DOHH2 (cell line): ENCODE data around the gene LPAR1.

ENCODE experiments used
- CTCF ChIP-seq: fragments of 200-600 bp; sonication (generic); IDR thresholded peaks from one replicate; pipeline ENCODE4 v1.5.1; 2014; ENCODE audit warnings: antibody characterized with exemption, mild to moderate bottlenecking, low read depth, low read length; ENCODE audit not compliant: poor library complexity, severe bottlenecking
- EZH2phosphoT487 ChIP-seq: fragments of 200-600 bp; sonication (generic); IDR thresholded peaks from 2 replicates; pipeline ENCODE4 v1.6.1; 2017; ENCODE audit warnings: borderline replicate concordance, mild to moderate bottlenecking, antibody characterized with exemption, low read length, moderate library complexity, mixed read lengths

DNA sequence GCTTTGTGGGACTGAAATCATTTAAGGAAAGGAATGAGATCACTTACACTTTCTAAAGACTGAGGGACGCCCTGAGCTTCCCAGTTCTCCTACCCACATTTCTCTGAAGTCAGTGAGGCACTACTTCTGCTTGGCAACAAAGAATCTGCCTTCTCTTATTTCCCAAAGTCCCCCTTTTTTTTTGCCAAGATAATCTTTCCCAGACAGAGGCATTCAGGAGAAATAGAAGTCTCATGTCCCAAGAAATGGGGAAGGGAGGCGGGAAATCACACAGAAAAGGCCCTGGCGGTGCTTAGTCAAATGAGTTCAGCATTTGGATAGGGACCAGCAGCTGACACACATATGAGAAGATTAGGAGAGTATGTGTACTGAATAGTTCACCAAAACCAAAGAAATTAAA lies 210.0 kb downstream of the LPAR1 start:
- TF ChIP-seq CTCF = no peak
- no peak for TF ChIP-seq EZH2phosphoT487
